T-cell (primary cell): Measurements from ENCODE around the gene LZTFL1. TPM values are rescaled to one million over a fixed set of nuclear protein-coding genes. Genes with fewer than 3 reads are reported as not detected.

Source experiments
- ATAC-seq, 4 experiments: fragments of 200-7000 bp in 3 of 4; fragments of 150-1000 bp in 1 of 4; cut with Tn5 transposase; replicated peaks in 1 of 4; 1 replicate in 3 of 4; 2 replicates in 1 of 4; pipeline ENCODE4 v1.10.0; 2021; ENCODE audit warnings: moderate library complexity in 3 of 4, mild to moderate bottlenecking in 2 of 4, moderate number of reproducible peaks in 1 of 4
- CTCF ChIA-PET, 2 donors: fragments of 300-600 bp; sonication (Branson Sonifier 250); formaldehyde crosslinking; loops; one replicate each; lab custom pipeline; 2022; ENCODE audit warnings: antibody characterized with exemption in 2 of 2; lab: Charles Lee
- POLR2A ChIA-PET, 2 donors: fragments of 300-600 bp; sonication (Branson Sonifier 250); formaldehyde crosslinking; loops; one replicate each; lab custom pipeline; 2022; ENCODE audit warnings: antibody characterized with exemption in 2 of 2; lab: Charles Lee
- DNase-seq, 35 experiments: peaks; one replicate each; pipeline versions ENCODE4 v3.0.0 to v3.0.0-alpha.2; 2013 to 2023
- H3K27ac ChIP-seq: one replicate; pipeline ENCODE4 v1.5.1; 2013; ENCODE audit warnings: low read length
- H3K27me3 ChIP-seq, 2 experiments: replicated peaks in 1 of 2; 1 replicate in 1 of 2; 2 replicates in 1 of 2; pipeline versions ENCODE4 v1.6.1 to v1.7.0; 2013; ENCODE audit warnings: low read length in 1 of 2, mixed read lengths in 1 of 2; ENCODE audit not compliant: control insufficient read depth in 2 of 2, insufficient read depth in 2 of 2; ENCODE audit errors: extremely low read depth in 1 of 2
- H3K36me3 ChIP-seq, 2 donors: 1 replicate in 1 of 2; 2 replicates in 1 of 2; pipeline versions ENCODE4 v1.6.1 to v1.7.0; 2013; ENCODE audit warnings: low read length in 1 of 2; ENCODE audit not compliant: control insufficient read depth in 2 of 2, insufficient read depth in 1 of 2; ENCODE audit errors: extremely low read depth in 1 of 2
- H3K4me1 ChIP-seq, 2 experiments: 1 replicate in 1 of 2; 2 replicates in 1 of 2; pipeline versions ENCODE4 v1.6.1 to v1.7.0; 2013; ENCODE audit warnings: low read length in 2 of 2, mixed read lengths in 1 of 2; ENCODE audit not compliant: insufficient read depth in 2 of 2, control insufficient read depth in 1 of 2; ENCODE audit errors: extremely low read depth in 1 of 2
- H3K4me3 ChIP-seq, 2 donors: 1 replicate in 1 of 2; 2 replicates in 1 of 2; pipeline versions ENCODE4 v1.5.1 to v1.7.0; 2013; ENCODE audit warnings: mild to moderate bottlenecking in 2 of 2, low read length in 1 of 2, moderate library complexity in 1 of 2; ENCODE audit not compliant: control insufficient read depth in 1 of 2; ENCODE audit errors: extremely low read depth in 1 of 2
- H3K9me3 ChIP-seq: 2 replicates; pipeline ENCODE4 v1.7.0; 2013
- H3K27ac Mint-ChIP-seq, 2 donors: one replicate each; pipeline ENCODE4 v1.8.0; 2020 to 2021; ENCODE audit warnings: mild to moderate bottlenecking in 2 of 2, mixed read lengths in 2 of 2
- H3K27me3 Mint-ChIP-seq, 2 donors: one replicate each; pipeline ENCODE4 v1.8.0; 2021 to 2022; ENCODE audit warnings: mixed read lengths in 2 of 2
- H3K36me3 Mint-ChIP-seq: one replicate; pipeline ENCODE4 v1.8.0; 2021; ENCODE audit warnings: mixed read lengths
- H3K4me1 Mint-ChIP-seq, 3 donors: one replicate each; pipeline ENCODE4 v1.8.0; 2020 to 2022; ENCODE audit warnings: mixed read lengths in 3 of 3, mild to moderate bottlenecking in 1 of 3
- H3K4me3 Mint-ChIP-seq, 3 donors: one replicate each; pipeline ENCODE4 v1.8.0; 2020 to 2022; ENCODE audit warnings: mild to moderate bottlenecking in 3 of 3, mixed read lengths in 3 of 3, moderate library complexity in 3 of 3
- H3K9me3 Mint-ChIP-seq, 3 donors: one replicate each; pipeline ENCODE4 v1.8.0; 2020 to 2022; ENCODE audit warnings: mixed read lengths in 3 of 3
- WGBS: methylation state at CpG from one replicate; pipeline ENCODE4 v1.1.5; 2013; ENCODE audit warnings: missing lambda C conversion rate; ENCODE audit not compliant: insufficient coverage; 5-methylcytosine and 5-hydroxymethylcytosine counted together
- total RNA-seq, 35 experiments: library from RNA in 6 of 35; stranded (reverse) in 6 of 35; fragments of 120-200 nt in 1 of 35; gene quantifications; one replicate each; pipeline versions ENCODE4 v1.2.1 to v1.2.4 and lab custom pipeline; 2013 to 2026

The LZTFL1 gene
- total RNA-seq, 5 donors from 2014 or later (not counting 1 experiment from before 2014, with no cell fraction given) = 8.5 to 12.0 (median 11.1) TPM

DNA sequence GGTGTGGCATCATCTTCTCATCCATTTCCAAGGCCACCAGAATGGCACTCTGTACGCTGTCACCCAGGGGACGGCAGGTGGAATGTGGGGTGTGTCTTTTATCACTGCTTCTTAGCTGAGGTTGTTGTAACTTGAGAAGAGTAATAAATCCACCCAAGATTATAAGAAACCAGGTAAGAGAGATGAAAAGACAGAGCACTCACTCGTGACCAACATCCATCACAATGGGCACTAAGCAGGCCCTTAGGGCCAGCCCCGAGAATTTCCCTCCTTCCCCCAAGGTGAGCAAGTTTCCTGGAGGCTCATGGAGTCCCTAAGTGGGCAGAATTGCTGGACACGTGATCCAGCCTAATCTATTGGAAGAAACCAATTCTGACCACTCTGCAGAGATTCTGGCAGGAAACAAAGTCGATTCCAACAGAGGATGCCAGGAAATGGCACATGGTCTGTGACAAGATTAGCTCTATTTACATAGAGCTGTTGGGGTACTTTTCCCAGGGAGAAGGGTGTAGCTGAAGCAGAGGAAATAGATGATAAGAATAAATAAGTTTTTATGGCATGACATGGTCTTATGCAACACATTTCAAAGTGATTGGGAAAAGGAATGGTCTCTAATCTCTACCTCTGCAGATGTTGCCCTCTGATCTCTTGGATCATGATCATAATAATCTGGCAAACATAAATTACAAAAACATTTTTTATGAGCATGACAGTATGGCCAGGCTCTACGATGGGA is 68.0 kb downstream of the LZTFL1 start:
- Mint-ChIP-seq H3K36me3 (no peaks in the 10 kb centered on the region), H3K9me3 (no peaks in the 10 kb centered on the region), H3K4me3 (no peak overlapping the region), H3K27ac (no peak overlapping the region), H3K27me3 (peaks cover 0 to 15% of the 10 kb centered on the region in 2 donors), H3K4me1 (peaks cover 11 to 21% (median 17%) of the 10 kb centered on the region in 3 donors)
- ChIA-PET CTCF (interaction anchor here in 1 of 2 donors (1.0 kb wide), 1 partner anchor 155 kb away, joined by 6 read pairs; no protein-coding TSS in a partner anchor), POLR2A (interaction anchor here in 1 of 2 donors (0.6 kb wide), 1 partner anchor 34 kb away, joined by 3 read pairs; no protein-coding TSS in a partner anchor)
- peaks cover 0 to 22% of the 10 kb centered on the region in 2 experiments for H3K27me3 ChIP-seq
- WGBS = no CpG with 5 or more reads among the region's 7 CpGs
- ATAC-seq = no peak
- DNase-seq = no peak
- peaks cover 0 to 13% of the 10 kb centered on the region in 2 experiments for H3K4me1 ChIP-seq
- H3K27ac ChIP-seq = no peak overlapping the region
- H3K4me3 ChIP-seq = no peak overlapping the region
- H3K9me3 ChIP-seq = no peaks in the 10 kb centered on the region
- no peaks in the 10 kb centered on the region for H3K36me3 ChIP-seq

Other genes starting within 250 kb of the LZTFL1 start
- gene LIMD1, start 247.4 kb downstream of the LZTFL1 start, total RNA-seq = 10 to 100 TPM; 21.1 to 40.2 (median 31.3) TPM
- 10 to 100 TPM; 62.8 to 81.5 (median 69.1) TPM for gene SACM1L, start 152.7 kb downstream of the LZTFL1 start, total RNA-seq
- under 1 TPM in 4 of 5 donors, not detected in 1; 0.12 to 0.44 (median 0.24) TPM for gene SLC6A20, start 45.6 kb downstream of the LZTFL1 start, total RNA-seq
- 10 to 100 TPM in 1 of 5 donors, 1 to 10 TPM in 4; 2.1 to 10.0 (median 4.2) TPM for gene CCR9, start 44.4 kb upstream of the LZTFL1 start, total RNA-seq
- gene CXCR6, start 101.3 kb upstream of the LZTFL1 start, total RNA-seq = 10 to 100 TPM in 1 of 5 donors, 1 to 10 TPM in 4; 2.0 to 14.7 (median 3.7) TPM
- 10 to 100 TPM; 24.6 to 46.3 (median 35.0) TPM for gene FYCO1, start 153.7 kb upstream of the LZTFL1 start, total RNA-seq
- gene XCR1, start 185.4 kb upstream of the LZTFL1 start, total RNA-seq = under 1 TPM in 2 of 5 donors, not detected in 3; 0.08 to 0.28 TPM